Aorta (tissue), 5 donors: ENCODE results near the gene PRKN. TPM values are rescaled to one million over a fixed set of nuclear protein-coding genes. Genes with fewer than 3 reads are reported as not detected.
"Not testable (repeated sequence)": the region's sequence is repeated elsewhere in the genome, so short reads cannot be mapped to it uniquely, and the experiment has no call there.

Source experiments
- ATAC-seq: fragments of 200-7000 bp; cut with Tn5 transposase; one replicate; pipeline ENCODE4 v1.9.1; 2022; ENCODE audit warnings: moderate library complexity; ENCODE audit not compliant: low FRiP score
- DNase-seq, 2 donors: peaks; one replicate each; pipeline ENCODE4 v3.0.0-alpha.2; 2020
- H3K27ac ChIP-seq, 2 donors: one replicate each; pipeline ENCODE4 v1.5.1; 2013; ENCODE audit warnings: low read length in 2 of 2, mild to moderate bottlenecking in 2 of 2, moderate library complexity in 2 of 2, control low read depth in 1 of 2, inconsistent platforms in 1 of 2, low read depth in 1 of 2
- H3K27me3 ChIP-seq, 2 donors: one replicate each; pipeline ENCODE4 v1.6.1; 2013; ENCODE audit warnings: control low read depth in 1 of 2, low read length in 1 of 2, mild to moderate bottlenecking in 1 of 2, moderate library complexity in 1 of 2; ENCODE audit not compliant: insufficient read depth in 2 of 2, control insufficient read depth in 1 of 2
- H3K36me3 ChIP-seq, 2 donors: one replicate each; pipeline ENCODE4 v1.6.1; 2013; ENCODE audit warnings: control low read depth in 1 of 2, low read length in 1 of 2, mild to moderate bottlenecking in 1 of 2; ENCODE audit not compliant: insufficient read depth in 2 of 2, control insufficient read depth in 1 of 2
- H3K4me1 ChIP-seq, 2 donors: one replicate each; pipeline ENCODE4 v1.6.1; 2013; ENCODE audit warnings: low read length in 2 of 2, control low read depth in 1 of 2, mild to moderate bottlenecking in 1 of 2, moderate library complexity in 1 of 2; ENCODE audit not compliant: insufficient read depth in 2 of 2, control insufficient read depth in 1 of 2
- H3K4me3 ChIP-seq, 2 donors: one replicate each; pipeline ENCODE4 v1.5.1; 2013; ENCODE audit warnings: low read length in 2 of 2, control low read depth in 1 of 2, mild to moderate bottlenecking in 1 of 2
- H3K9me3 ChIP-seq: one replicate; pipeline ENCODE4 v1.6.1; 2013; ENCODE audit warnings: mild to moderate bottlenecking, low read length; ENCODE audit not compliant: control insufficient read depth
- WGBS, 2 donors: extraction: QIAGEN DNeasy Blood & Tissue Kit; methylation state at CpG; one replicate each; pipeline ENCODE4 v1.1.7; 2013; 5-methylcytosine and 5-hydroxymethylcytosine counted together
- intact Hi-C, 2 donors: fragments of 100-400 bp; cut with DNase I; formaldehyde crosslinking; loops; one replicate each; pipeline versions ENCODE4 v1.14.2 to v1.15.0; 2022
- polyA plus RNA-seq, 2 donors: library from polyadenylated mRNA; stranded (reverse); fragments of 200-250 nt; gene quantifications; one replicate each; pipeline ENCODE4 v1.2.3, GENCODE V29; 2013
- total RNA-seq, 2 donors: library from RNA; stranded (reverse); fragmentation: NEBNext Ultra II Directional; extraction: Animal tissue kit (Norgen Biotek cat#: 25700); gene quantifications; one replicate each; pipeline ENCODE4 v1.2.1, GENCODE V29; 2021
- donor health status: healthy with polysubstance abuse.
- donor health status: Bipolar disorder and iron deficiency.
- donor health status: DM: no; HTN: no; CAD: no.
- donor health status: DM: no; HTN: no; CAD: no.
- donor health status: DM: yes; HTN: yes; CAD: no.

The PRKN gene
- total and polyA plus RNA-seq, 4 donors, result 1.0 to 17.3 (median 5.7) TPM

GRCh38 chr6:161890133-161890831 is 837.3 kb downstream of the PRKN start:
- no peak for ATAC-seq
- no peaks in the 10 kb centered on the region for H3K9me3 ChIP-seq
- H3K4me3 ChIP-seq, result no peak overlapping the region
- no peaks in the 10 kb centered on the region for H3K36me3 ChIP-seq
- H3K4me1 ChIP-seq, result peaks cover 0 to 2% of the 10 kb centered on the region in 2 donors
- no peak overlapping the region for H3K27ac ChIP-seq
- intact Hi-C loops, result no loop called here
- H3K27me3 ChIP-seq, result no peaks in the 10 kb centered on the region
- WGBS, 2 donors, result 14 to 26% methylated on average over 8 of the region's 8 CpGs
- no peak for DNase-seq

- Histone ChIP-seq H3K27ac (no peak overlapping the region), H3K4me1 (peaks cover 0 to 2% of the 10 kb centered on the region in 2 donors), H3K36me3 (no peaks in the 10 kb centered on the region), H3K9me3 (no peaks in the 10 kb centered on the region), H3K27me3 (no peaks in the 10 kb centered on the region), H3K4me3 (no peak overlapping the region)
- DNase-seq (no peak), ATAC-seq (no peak)
- intact Hi-C loops, result no loop called here
- WGBS, 2 donors, result 88 to 97% methylated on average over 7 of the region's 7 CpGs
Measured at GRCh38 chr6:161889324-161889723, 838.2 kb downstream of the PRKN start.

DNA sequence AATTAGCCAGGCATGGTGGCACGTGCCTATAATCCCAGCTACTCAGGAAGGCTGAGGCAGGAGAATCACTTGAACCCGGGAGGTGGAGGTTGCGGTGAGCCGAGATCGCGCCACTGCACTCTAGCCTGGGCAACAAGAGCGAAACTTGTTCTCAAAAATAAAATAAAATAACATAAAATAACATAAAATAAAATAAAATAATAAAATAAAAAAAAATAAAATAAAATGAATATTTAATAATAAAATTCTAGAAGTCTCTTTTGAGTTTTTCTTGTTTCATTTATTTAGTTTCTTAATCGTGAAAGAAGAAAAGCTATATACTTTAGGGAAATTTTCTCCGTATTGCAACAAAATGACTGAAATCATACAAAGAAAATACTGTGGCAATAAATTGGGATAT is 841.0 kb downstream of the PRKN start:
- H3K4me1 ChIP-seq, H3K36me3 ChIP-seq, H3K27ac ChIP-seq, intact Hi-C loops, ATAC-seq, H3K9me3 ChIP-seq, H3K27me3 ChIP-seq, DNase-seq, H3K4me3 ChIP-seq: not testable (repeated sequence)
- 95 to 98% methylated on average over 9 of the region's 9 CpGs for WGBS, 2 donors

DNA sequence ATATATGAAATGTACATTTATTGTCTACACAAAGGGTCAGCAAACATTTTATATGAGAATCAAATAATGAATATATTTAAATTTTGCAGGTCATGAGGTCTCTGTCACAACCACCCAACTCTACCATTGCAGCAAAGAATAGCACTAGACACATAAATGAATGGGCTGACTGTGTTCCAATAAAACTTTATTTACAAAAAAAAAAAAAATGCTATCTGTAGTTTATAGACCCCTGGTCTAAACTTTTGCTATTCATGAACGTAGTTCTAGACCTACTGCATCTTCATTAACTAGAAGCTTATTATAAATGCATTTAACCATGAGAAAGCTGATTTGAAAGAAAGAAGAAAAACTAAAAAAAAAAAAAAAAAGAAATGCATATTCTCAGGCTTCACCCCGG is 842.8 kb downstream of the PRKN start:
- Histone ChIP-seq H3K9me3 (no peaks in the 10 kb centered on the region), H3K36me3 (no peaks in the 10 kb centered on the region), H3K4me1 (no peaks in the 10 kb centered on the region), H3K4me3 (no peak overlapping the region), H3K27me3 (no peaks in the 10 kb centered on the region), H3K27ac (no peak overlapping the region)
- DNase-seq (no peak), ATAC-seq (no peak)
- WGBS, 2 donors, result 75 to 93% methylated on average over 2 of the region's 2 CpGs
- intact Hi-C loops, result no loop called here

GRCh38 chr6:161882196-161882765 is 845.3 kb downstream of the PRKN start:
- peaks cover 2% of the 10 kb centered on the region for H3K9me3 ChIP-seq
- 74 to 82% methylated on average over 15 of the region's 15 CpGs for WGBS, 2 donors
- no peak for ATAC-seq
- no peak overlapping the region for H3K27ac ChIP-seq
- no peaks in the 10 kb centered on the region for H3K27me3 ChIP-seq
- no peak overlapping the region for H3K4me3 ChIP-seq
- intact Hi-C loops, result no loop called here
- no peaks in the 10 kb centered on the region for H3K36me3 ChIP-seq
- no peaks in the 10 kb centered on the region for H3K4me1 ChIP-seq
- no peak for DNase-seq

DNA sequence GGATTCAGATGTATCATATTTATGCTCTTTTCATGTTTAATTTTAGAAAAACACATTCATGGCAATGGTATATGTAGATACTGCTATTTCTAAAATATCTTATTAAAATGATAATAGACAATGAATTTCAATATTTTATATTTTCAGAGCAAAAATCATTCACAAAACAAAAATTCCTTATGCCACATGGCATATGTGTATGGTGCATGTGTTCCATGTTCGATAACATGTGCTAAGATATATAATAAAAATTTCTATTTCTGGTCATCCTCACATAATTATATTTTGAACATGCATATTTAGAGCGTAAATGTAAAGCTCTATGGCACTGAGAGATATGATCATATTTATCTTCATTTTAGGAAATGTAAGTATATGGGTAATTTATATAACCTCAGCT is 847.5 kb downstream of the PRKN start:
- 93 to 95% methylated on average over 2 of the region's 2 CpGs for WGBS, 2 donors
- Histone ChIP-seq H3K27me3 (no peaks in the 10 kb centered on the region), H3K36me3 (no peaks in the 10 kb centered on the region), H3K9me3 (peaks cover 2% of the 10 kb centered on the region), H3K4me1 (no peaks in the 10 kb centered on the region), H3K27ac (no peak overlapping the region), H3K4me3 (no peak overlapping the region)
- intact Hi-C loops, result no loop called here
- ATAC-seq (no peak), DNase-seq (no peak)

- no peak overlapping the region for H3K4me3 ChIP-seq
- ATAC-seq (no peak), DNase-seq (no peak)
- H3K9me3 ChIP-seq, result peaks cover 2% of the 10 kb centered on the region
- H3K4me1 ChIP-seq, result no peaks in the 10 kb centered on the region
- intact Hi-C loops, result no loop called here
- H3K27me3 ChIP-seq, result no peaks in the 10 kb centered on the region
- H3K36me3 ChIP-seq, result no peaks in the 10 kb centered on the region
- 86 to 89% methylated on average over 8 of the region's 8 CpGs for WGBS, 2 donors
- no peak overlapping the region for H3K27ac ChIP-seq
Measured at GRCh38 chr6:161876231-161876630, 851.3 kb downstream of the PRKN start.

DNA sequence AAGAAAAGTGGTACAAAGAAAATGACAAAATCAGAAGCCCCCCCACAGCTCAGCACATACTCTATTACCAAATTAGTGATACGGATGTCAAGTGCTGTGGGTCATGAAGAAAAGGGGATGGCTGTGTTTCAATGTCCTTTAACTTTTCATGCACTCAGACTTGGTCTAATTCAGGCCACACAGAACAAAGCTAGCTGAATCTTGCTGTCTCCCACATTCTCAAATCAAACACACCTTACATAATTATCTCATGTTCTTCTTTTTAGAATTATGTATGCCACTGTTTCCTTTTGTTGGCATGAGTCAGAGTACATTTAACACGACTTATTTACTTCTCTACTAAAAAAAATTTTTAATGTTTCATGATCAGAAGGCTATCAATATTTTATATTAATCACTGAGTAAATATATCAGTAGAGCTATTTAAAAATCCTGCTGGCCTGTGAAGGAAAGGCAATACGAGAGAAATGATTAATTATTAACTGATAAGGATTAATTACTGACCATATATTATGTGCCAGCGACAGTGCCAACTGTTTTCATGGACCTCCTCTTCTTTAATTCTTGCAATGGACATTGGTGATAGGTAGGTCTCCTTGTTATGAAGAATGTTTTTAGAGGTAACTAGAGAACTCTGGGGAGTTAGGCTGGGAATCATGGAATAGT is 857.2 kb downstream of the PRKN start:
- Histone ChIP-seq H3K36me3 (no peaks in the 10 kb centered on the region), H3K9me3 (no peaks in the 10 kb centered on the region), H3K4me3 (no peak overlapping the region), H3K27ac (no peak overlapping the region), H3K4me1 (no peaks in the 10 kb centered on the region), H3K27me3 (no peaks in the 10 kb centered on the region)
- intact Hi-C loops, result no loop called here
- DNase-seq (no peak), ATAC-seq (no peak)
- 76% methylated on average over 4 of the region's 4 CpGs for whole genome bisulfite sequencing, 2 donors

GRCh38 chr6:161869491-161869890 is 858.1 kb downstream of the PRKN start:
- Histone ChIP-seq H3K27ac (no peak overlapping the region), H3K9me3 (no peaks in the 10 kb centered on the region), H3K4me1 (no peaks in the 10 kb centered on the region), H3K36me3 (no peaks in the 10 kb centered on the region), H3K4me3 (no peak overlapping the region), H3K27me3 (no peaks in the 10 kb centered on the region)
- DNase-seq, result no peak
- 84 to 93% methylated on average over 4 of the region's 4 CpGs for WGBS, 2 donors
- ATAC-seq, result no peak
- intact Hi-C loops, result no loop called here
